GM18858 (cell line): Measurements from ENCODE around the gene DLL3.

ENCODE experiments used
- ATAC-seq: cut with Tn5 transposase; IDR thresholded peaks from one replicate; pipeline ENCODE4 v1.9.1; 2021; ENCODE audit not compliant: unreplicated experiment

The DLL3 gene

DNA sequence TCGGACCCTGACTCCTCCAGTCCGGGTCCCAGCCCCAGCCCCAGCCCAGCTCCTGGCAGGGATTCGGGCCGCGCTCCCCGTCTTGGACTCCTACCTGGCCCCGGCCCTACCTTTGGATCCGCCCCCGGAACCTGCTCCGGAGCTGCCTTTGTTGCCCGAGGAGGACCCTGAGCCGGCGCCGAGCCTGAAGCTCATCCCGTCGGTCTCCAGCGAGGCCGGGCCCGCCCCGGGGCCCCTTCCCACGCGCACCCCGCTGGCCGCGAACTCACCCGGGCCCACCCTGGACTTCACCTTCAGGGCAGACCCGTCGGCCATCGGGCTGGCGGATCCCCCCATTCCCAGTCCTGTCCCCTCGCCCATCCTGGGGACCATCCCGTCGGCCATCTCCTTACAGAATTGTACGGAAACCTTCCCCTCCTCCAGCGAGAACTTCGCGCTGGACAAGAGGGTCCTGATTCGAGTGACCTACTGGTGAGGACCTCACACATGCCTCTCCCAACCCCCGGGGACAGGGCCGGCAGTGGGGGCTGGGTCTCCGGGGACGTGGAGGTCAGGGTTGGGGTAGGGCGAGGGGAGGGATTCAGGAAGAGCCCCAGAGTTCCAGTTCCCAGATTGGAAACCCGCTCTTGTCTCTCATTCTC lies 16.9 kb downstream of the DLL3 start:
- ATAC-seq = no peak

GRCh38 chr19:39516270-39516669 lies 17.5 kb downstream of the DLL3 start:
- ATAC-seq = no peak

GRCh38 chr19:39517432-39517831 lies 18.7 kb downstream of the DLL3 start:
- ATAC-seq = no peak

- no peak for ATAC-seq
These were observed 19.7 kb downstream of the DLL3 start for GRCh38 chr19:39518458-39518857.

DNA sequence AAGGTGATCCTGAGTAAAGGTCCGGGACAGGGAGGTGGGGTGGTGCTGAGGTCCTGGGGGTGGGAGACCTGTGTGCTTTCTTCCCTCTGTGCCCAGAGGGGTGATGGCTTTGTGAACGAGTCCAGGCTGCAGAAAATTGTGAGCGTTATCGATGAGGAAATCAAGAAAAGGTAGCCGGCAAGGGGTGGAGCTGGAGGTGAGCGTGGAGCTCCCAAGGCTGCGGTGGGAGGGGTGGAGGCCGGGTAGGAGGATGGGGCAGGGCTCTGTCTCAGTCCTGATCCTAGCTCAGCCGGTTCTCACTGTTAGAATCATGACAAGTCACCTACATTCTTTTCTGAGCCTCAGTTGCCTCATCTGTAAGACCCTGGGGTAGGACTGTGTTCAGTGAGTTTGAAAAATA lies 20.2 kb downstream of the DLL3 start:
- no peak for ATAC-seq

DNA sequence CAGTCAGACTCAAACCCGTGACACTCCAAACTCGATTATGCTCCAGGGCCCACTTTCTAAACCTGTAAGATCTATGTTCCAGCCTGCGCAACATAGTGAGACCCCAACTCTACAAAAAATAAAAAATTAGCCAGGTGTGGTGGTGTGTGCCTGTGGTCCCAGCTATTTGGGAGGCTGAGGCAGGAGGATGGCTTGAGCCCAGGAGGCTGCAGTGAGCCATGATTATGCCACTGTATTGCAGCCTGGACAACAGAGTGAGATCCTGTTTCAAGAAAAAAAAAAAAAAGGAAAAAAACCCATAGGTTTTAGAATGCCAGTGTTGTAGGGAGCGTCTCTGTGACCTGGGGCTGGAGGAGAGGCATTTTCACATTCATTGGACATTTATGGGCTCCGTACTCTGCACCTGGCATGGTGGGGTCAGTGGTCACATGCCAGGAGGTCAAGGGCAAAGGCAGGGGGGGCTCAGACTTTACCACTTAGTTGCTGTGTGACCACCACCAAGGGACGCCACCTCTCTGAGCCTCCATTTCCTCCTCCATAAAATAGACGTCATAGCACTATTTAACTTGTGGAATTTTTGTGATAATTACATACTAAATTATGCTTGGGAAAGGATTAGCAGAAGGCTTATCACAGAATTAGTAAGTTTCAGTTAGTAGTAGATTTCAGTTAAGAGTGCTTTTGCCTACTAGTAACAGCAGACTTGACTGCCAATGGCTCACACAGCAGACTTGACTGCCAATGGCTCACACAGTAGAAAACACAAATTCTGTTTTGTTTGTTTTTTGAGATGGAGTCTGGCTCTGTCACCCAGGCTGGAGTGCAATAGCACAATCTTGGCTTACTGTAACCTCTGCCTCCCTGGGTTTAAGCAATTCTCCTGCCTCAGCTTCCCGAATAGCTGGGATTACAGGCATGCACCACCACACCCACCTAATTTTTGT lies 22.1 kb downstream of the DLL3 start:
- ATAC-seq = no peak

DNA sequence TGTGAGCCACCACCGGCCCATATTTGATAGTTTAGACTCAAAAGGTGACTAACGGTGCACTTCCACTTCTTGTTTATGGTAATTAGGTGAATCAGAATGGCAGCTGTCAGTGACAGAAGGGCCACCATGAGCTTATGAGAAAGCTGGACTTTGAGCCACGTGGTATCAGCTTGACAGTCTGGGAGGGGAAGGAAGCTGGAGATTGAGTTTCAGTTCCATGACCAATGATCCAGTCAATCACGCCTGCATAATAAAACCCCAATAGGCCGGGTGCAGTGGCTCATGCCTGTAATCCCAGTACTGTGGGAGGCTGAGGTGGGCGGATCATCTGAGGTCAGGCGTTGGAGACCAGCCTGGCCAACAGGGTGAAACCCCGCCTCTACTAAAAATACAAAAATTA lies 25.7 kb downstream of the DLL3 start:
- ATAC-seq = no peak

DNA sequence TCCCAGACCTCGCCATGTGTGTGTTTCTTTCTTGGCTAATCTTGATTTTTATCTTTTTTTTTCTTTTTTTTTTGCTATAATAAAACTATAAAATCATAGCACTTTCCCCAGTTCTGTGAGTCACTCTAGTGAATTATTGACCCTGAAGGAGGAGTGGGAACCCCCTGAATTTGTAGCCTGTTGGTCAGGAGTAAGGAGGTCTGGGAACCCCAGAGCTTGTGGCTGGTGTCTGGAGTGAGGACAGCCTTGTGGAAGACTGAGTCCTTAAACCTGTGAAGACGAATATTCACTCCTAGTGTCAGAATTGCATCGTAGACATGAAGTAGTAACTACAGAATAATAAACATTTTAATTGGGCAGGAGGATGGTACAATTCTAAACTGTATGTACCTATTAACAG lies 26.5 kb downstream of the DLL3 start:
- ATAC-seq = no peak

- ATAC-seq = no peak
These were observed 33.1 kb downstream of the DLL3 start for GRCh38 chr19:39531834-39532232.

DNA sequence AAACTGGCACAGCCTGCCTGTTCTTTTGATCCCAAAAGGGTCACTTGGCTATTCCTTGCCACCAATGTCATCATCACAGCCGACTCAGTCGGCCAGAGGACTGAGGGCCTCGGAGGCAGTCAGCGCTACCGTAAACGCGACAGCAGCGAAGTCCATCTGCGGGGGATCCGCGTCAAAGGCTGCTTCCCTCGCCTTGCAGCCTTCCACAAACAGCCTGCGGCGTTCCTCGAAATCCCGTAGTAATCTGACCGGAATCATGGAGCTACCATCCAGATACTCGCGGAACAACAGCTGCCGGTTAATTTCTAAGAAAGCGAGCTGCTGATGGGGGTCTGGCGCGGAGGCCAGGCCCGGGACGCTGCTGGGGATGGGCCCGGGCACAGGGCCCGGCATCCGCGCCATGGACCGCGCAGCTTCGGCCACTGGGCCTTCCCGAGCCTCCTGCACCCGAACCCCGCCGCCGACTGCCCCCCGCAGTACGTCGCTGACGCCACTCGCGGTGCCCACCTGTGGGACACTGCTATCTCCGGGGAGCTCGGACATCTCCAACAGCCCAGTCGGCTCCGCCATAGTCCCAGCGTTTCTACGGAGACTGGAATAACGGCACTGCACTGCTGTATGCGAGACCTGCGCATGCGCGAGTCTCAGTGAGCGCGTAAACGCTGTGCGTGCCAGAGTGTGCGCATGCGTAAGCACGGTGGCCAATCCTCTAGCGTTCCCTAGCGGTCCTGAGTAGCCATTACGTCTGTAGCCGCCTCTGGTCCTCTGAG lies 33.7 kb downstream of the DLL3 start, which contains the start of gene EID2B:
Gene EID2B, minus strand, starts transcription at position 620 of the 770 bp plus-strand sequence. Its CDS starts 50 bp downstream, at position 570.
- peak; percentile 73 for ATAC-seq

GRCh38 chr19:39533003-39533512 lies 34.3 kb downstream of the DLL3 start:
- ATAC-seq = no peak

DNA sequence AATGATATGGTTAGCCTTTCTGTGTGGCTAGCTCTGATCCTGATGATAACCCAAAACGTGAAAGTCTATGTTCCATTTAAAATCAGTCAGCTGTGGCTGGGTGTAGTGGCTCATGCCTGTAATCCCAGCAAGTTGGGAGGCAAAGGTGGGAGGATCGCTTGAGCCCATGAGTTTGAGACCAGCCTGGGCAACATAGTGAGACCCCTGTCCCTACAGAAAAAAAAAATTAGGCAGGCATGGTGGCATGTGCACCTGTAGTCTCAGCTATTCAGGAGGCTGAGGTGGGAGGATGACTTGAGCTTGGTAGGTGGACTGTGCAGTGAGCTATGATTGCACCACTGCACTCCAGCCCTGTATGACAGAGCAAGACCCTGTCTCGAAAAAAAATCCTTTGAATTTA lies 35.0 kb downstream of the DLL3 start:
- ATAC-seq = no peak

DNA sequence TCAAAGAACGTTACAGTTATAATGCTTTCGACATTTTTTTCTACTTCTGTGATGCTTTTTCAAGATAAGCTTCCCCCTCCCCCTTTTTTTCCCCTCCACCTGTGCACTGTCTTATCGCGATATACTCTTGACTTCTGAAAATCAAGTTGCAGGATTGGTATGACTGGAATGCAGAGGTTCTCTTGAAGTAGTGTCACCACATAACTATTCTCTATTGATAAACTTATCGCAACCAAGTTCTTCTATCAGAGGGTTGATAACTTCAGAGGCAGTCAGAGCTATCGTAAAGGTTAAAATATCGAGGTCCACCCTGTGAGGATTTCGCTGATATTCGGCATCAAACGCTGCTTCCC lies 40.4 kb downstream of the DLL3 start:
- ATAC-seq = no peak

DNA sequence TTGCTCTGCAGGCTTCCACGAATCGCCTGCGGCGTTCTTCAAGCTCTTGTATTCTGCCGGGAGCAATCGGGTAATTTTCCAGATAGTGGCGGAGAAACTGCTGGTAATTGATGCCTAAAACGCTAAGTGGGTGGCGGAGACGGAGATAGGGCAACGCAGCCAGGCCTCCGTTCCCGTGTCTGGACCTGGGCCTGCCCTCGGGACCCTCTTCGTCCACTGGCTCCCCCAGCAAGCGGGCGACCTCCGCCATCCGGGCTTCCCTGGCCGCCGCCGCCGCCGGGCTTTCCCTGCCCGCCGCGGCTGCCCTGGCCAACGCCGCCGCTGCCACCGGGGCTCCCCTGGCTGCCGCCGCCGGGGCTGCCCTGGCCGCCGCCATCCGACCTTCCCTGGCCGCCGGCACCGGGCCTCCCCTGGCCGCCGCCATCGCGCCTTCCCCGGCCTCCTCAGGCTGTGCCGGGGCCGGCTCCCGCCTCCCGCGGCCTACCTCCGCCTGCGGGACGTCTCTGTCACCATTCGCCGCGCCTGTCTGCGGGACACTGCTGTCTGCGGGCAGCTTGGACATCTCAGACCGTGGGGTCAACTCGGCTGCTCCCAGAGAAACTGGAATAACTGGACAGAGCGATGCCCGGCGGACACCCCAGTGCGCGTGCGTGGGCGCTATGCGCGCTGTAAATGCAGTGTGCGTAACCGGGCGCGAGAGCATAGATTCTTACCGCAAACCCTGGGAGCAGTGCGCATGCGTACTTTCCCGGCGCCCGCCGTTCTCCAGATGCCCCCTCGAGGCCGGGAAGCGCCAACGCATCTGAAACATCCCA lies 41.0 kb downstream of the DLL3 start, which contains the start of gene EID2:
Gene EID2, minus strand, starts transcription at position 644 of the 815 bp plus-strand sequence. Its CDS starts 82 bp downstream, at position 562.
- ATAC-seq = peak; percentile 70

DNA sequence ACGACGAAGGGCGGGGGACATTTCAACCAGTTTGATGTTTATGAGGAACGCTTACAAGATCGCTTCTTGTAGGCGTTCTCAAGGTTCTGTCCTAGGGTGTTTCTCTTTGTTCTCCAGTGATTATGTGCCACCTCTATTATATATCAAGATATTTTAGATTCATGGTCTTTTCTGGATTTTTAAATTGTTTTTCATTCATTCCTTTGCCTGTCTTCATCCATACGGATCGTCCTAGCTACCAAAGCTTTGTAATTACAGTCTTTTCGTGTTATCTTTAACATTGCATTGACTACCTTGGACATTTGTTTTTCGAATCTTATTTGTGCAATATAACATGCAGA lies 41.6 kb downstream of the DLL3 start:
- no peak for ATAC-seq

GRCh38 chr19:39542206-39542605 lies 43.5 kb downstream of the DLL3 start:
- ATAC-seq = no peak

DNA sequence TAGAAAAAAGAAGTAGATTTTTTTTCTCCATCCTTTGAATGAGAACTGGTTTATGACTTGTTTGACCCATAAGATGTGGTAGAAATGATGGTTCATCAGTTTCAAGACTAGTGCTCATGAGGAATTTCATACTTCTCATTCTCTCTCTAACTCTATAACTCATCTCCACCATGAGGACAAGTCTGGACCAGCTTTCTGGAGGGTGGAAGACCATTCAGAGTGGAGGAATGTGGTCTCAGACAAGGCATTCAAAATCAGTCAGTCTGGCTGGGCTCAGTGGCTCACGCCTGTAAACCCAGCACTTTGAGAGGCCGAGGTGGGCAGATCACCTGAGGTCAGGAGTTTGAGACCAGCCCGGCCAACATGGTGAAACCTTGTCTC lies 44.7 kb downstream of the DLL3 start:
- no peak for ATAC-seq

GRCh38 chr19:39544226-39544903 lies 45.6 kb downstream of the DLL3 start:
- no peak for ATAC-seq

DNA sequence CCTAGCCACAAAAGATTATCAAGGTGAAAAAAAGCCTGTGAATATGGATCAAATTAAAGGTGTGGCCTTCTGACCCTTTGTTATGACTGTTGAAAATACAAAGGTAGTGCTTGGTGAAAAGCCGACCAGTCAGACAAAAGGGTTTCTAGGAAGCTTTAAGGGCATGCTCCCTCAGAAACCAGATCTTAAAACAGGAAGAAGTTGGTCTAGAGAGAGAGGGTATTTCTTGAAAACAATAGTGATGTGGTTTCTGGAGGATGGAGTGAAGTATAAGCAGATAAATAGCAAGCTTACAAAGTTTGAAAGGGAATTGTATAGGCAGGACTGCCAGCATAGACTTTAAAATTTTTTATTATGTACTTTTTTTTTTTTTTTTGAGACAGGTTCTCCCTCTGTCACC lies 46.2 kb downstream of the DLL3 start:
- no peak for ATAC-seq

- ATAC-seq = no peak
These were observed 47.9 kb downstream of the DLL3 start for GRCh38 chr19:39546599-39546998.
